GM21515 (cell line): ENCODE measurements around the gene MMD2.

ENCODE experiments used
- ATAC-seq: cut with Tn5 transposase; IDR thresholded peaks from one replicate; pipeline ENCODE4 v1.9.1; 2021; ENCODE audit not compliant: unreplicated experiment

MMD2 gene

GRCh38 chr7:4959306-4959705, 319 bp upstream of the MMD2 start:
- ATAC-seq: no peak

GRCh38 chr7:4957847-4958476, 1.0 kb downstream of the MMD2 start:
- ATAC-seq: no peak

- peak; percentile 66 for ATAC-seq
Observed at GRCh38 chr7:4951903-4952636, 6.9 kb downstream of the MMD2 start.

GRCh38 chr7:4951304-4951703, 7.7 kb downstream of the MMD2 start:
- ATAC-seq: no peak

- no peak for ATAC-seq
Observed at GRCh38 chr7:4948402-4948801, 10.6 kb downstream of the MMD2 start.

- no peak for ATAC-seq
Observed at GRCh38 chr7:4945949-4946348, 13.0 kb downstream of the MMD2 start.

- no peak for ATAC-seq
Observed at GRCh38 chr7:4944939-4945338, 14.0 kb downstream of the MMD2 start.

- no peak for ATAC-seq
Observed at GRCh38 chr7:4943297-4943696, 15.7 kb downstream of the MMD2 start.

- ATAC-seq: no peak
Observed at GRCh38 chr7:4939971-4940728, 18.8 kb downstream of the MMD2 start.

- no peak for ATAC-seq
Observed at GRCh38 chr7:4937411-4937810, 21.6 kb downstream of the MMD2 start.

GRCh38 chr7:4934419-4935025, 24.5 kb downstream of the MMD2 start:
- ATAC-seq: no peak

GRCh38 chr7:4931943-4932342, 27.0 kb downstream of the MMD2 start:
- no peak for ATAC-seq

GRCh38 chr7:4929005-4929404, 30.0 kb downstream of the MMD2 start:
- ATAC-seq: no peak

GRCh38 chr7:4928445-4928844, 30.5 kb downstream of the MMD2 start:
- ATAC-seq: no peak

GRCh38 chr7:4919969-4920766, 38.8 kb downstream of the MMD2 start:
- ATAC-seq: no peak

- no peak for ATAC-seq
Observed at GRCh38 chr7:4916113-4916512, 42.9 kb downstream of the MMD2 start.

GRCh38 chr7:4911111-4911828, 47.7 kb downstream of the MMD2 start:
- no peak for ATAC-seq

GRCh38 chr7:4906682-4907081, 52.3 kb downstream of the MMD2 start:
- no peak for ATAC-seq

- no peak for ATAC-seq
Observed at GRCh38 chr7:4905171-4905570, 53.8 kb downstream of the MMD2 start.

- no peak for ATAC-seq
Observed at GRCh38 chr7:4904346-4904745, 54.6 kb downstream of the MMD2 start.
